ENCODE measurements around the gene CCDC12.

The CCDC12 gene

DNA sequence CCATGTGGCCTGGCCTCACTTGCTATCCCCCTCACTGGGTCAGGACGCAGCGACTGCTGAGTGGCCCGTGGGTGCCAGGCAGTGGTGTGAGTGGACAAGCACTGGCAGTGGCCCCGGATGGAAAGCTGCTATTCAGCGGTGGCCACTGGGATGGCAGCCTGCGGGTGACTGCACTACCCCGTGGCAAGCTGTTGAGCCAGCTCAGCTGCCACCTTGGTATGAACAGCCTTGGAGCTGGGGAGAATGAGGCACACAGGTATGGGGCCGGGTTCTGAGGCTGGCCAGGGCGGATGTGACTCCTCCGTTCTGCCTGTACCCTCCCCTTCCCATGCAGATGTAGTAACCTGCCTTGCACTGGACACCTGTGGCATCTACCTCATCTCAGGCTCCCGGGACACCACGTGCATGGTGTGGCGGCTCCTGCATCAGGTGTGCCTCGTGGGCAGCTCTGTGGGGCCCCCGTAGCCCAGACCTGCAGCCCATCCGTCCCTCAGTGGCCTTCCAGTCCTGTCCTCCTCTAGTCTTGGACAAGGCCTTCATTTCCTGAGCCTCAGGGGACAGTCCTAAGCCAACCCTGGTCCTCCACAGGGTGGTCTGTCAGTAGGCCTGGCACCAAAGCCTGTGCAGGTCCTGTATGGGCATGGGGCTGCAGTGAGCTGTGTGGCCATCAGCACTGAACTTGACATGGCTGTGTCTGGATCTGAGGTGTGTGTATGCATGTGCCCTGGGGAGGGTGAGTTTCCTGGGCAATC, 31.1 kb upstream of the CCDC12 start:
- DNase-seq (ENCODE audit: low spot score) = no peak

DNA sequence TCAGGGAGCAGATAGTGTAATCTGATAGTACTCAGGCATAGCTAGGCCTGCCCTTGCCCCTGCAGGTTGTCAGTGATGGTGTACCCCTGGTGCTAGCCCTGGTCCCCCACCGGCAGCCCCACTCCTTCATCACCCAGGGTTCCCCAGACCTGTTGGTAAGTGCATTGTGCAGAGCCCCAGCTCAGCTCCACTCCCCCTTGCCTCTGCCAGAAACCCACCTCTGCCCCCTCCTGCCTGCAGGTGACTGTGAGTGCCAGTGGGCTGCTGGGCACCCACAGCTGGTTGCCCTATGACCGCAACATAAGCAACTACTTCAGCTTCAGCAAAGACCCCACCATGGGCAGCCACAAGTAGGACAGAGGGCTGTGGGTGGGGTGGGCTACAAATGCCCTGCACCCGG, 30.5 kb upstream of the CCDC12 start:
- DNase-seq (ENCODE audit: low spot score) = no peak

DNA sequence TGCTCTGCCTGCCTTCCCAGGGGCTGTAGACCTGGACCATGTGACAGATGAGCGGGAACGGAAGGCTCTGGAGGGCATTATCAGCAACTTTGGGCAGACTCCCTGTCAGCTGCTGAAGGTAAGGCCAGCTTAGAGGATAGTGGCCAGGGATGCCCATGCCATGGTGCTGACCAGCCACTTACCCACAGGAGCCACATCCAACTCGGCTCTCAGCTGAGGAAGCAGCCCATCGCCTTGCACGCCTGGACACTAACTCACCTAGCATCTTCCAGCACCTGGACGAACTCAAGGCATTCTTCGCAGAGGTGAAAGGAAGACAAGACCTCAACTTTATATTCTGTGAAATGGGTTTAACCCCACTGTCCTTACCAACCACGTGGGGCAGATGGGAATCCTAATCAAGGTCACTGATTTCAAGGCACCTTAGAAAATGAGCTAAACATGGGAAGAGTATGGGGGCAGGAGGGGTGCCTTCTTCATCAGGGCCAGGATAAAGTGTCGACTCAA, 29.7 kb upstream of the CCDC12 start:
- no peak for DNase-seq (ENCODE audit: low spot score)

DNA sequence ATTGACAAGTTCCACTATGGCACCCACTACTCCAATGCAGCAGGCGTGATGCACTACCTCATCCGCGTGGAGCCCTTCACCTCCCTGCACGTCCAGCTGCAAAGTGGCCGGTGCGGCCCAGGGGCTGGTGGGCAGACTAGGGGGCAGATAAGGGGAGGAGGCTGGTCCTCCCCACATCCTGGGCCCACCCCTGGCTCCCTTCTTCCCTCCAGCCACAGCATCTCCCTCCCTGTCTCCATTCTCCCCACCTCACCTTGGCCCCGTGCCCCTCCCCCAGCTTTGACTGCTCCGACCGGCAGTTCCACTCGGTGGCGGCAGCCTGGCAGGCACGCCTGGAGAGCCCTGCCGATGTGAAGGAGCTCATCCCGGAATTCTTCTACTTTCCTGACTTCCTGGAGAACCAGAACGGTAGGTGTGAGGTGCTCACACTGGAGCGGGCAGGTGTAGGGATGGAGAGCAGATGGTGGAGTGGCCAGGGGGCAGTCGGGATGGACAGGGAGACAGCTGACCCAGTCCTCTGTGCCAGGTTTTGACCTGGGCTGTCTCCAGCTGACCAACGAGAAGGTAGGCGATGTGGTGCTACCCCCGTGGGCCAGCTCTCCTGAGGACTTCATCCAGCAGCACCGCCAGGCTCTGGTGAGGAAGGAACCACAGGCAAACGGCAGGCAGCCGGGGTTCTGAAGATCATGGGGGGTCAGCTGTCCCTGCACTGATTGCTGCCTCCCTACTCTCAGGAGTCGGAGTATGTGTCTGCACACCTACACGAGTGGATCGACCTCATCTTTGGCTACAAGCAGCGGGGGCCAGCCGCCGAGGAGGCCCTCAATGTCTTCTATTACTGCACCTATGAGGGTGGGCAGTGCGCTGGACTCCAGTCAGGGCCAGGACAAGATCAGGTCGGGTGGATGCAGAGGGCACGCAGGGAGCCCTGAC, 28.9 kb upstream of the CCDC12 start:
- DNase-seq (ENCODE audit: low spot score) = no peak

DNA sequence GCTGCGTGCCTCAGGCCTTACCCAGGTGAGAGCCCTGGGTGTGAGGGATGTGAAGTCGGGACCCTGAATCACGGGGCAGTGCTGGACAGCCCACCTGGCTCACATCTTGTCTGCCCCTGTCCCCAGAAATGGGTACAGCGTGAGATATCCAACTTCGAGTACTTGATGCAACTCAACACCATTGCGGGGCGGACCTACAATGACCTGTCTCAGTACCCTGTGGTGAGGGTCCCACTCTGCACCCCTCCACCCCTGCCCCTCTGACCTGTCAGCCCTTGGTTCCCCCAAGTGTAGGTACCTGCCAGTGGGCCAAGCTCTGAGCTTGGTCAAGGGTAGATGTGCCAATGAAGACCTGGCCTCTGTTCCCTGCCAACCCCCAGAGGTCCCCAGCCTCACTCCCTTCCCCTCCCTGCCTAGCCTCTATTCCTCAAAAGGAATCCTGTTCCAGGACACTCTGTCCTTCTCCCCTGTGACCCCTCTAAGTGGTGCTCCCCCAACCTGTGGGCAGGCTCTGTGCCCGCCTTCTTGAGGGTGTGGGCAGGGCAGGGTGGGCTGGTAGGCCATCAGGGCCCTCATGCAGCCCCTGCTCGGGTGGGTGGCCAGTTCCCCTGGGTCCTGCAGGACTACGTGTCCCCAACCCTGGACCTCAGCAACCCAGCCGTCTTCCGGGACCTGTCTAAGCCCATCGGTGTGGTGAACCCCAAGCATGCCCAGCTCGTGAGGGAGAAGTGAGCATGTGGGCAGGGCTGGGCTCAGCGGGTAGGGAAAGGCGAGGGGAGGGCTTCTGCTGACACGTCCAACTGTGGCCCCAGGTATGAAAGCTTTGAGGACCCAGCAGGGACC, 28.0 kb upstream of the CCDC12 start:
- no peak for DNase-seq (ENCODE audit: low spot score)

DNA sequence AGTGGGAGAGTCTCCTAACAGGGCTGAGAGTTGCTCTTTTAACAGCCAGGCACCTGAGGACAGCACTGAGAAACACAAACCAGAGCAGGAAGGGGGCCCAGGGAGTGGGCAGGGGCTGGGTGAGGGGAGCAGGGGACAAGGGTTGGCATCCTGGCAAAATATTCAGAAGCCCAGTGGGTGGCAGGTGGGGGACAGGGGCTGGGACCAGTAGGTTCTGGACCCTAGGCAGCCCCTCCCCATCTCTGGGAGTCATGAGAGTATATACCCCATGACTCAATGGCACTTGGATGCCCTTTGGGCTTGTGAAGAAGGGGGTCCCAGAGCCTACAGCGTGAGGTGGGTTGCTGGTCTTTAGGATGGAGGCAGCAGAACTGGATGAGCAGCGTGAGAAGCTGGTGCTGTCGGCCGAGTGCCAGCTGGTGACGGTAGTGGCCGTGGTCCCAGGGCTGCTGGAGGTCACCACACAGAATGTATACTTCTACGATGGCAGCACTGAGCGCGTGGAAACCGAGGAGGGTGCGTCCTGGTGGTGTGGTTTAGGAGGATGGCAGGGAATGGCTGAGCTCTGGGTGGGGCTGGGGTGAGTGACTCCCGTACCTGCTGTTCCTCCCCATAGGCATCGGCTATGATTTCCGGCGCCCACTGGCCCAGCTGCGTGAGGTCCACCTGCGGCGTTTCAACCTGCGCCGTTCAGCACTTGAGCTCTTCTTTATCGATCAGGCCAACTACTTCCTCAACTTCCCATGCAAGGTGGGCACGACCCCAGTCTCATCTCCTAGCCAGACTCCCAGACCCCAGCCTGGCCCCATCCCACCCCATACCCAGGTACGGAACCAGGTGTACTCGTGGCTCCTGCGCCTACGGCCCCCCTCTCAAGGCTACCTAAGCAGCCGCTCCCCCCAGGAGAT, 27.2 kb upstream of the CCDC12 start:
- no peak for DNase-seq (ENCODE audit: low spot score)

DNA sequence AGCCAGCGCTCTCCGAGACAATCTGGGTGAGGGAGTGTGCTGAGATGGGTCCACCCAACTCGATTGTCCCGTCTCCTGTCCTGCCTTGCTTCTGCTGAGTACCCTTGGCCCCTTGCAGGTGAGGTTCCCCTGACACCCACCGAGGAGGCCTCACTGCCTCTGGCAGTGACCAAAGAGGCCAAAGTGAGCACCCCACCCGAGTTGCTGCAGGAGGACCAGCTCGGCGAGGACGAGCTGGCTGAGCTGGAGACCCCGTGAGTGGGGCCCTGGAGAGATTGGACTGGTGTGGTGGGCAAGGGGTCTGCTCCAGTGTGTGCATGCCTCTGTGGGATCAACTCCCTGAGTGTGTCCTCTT, 26.5 kb upstream of the CCDC12 start:
- no peak for DNase-seq (ENCODE audit: low spot score)

DNA sequence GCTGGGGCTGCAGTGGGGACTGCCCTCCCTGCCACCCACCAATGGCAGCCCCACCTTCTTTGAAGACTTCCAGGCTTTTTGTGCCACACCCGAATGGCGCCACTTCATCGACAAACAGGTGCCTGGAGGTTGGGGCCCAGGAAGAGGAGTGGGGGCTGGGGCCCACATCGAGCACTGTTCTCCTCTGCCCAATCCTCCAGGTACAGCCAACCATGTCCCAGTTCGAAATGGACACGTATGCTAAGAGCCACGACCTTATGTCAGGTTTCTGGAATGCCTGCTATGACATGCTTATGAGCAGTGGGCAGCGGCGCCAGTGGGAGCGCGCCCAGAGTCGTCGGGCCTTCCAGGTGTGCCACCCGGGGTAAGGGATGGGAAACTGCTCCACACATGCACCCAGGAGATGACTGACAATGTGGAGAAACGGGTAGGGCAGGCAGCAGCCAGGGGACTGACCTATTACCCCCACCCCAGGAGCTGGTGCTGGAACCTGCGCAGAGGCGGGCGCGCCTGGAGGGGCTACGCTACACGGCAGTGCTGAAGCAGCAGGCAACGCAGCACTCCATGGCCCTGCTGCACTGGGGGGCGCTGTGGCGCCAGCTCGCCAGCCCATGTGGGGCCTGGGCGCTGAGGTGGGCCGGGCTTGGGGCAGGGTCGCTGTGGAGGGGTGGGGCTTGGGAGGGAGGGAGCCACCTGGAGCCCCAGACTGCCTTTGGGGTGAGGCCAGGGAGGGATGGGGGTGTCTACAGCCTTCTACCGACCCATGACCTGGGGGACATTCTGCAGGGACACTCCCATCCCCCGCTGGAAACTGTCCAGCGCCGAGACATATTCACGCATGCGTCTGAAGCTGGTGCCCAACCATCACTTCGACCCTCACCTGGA, 25.9 kb upstream of the CCDC12 start:
- no peak for DNase-seq (ENCODE audit: low spot score)

DNA sequence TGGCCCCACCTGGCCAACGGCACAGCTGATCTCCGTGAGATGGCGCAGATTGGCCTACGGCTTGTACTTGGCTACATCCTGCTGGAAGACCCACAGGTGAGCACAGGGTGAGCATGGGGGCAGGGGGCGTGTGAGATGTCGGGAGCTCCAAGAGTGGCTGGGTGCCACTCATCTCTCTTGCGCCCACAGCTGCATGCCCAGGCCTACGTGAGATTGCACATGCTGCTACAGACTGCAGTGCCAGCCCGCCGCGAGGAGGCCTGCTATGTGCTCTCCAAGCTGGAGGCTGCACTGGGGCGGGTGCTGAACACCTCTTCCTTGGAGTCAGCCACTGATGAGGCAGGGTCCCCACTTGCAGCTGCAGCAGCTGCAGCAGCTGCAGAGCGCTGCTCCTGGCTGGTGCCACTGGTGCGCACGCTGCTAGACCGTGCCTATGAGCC, 25.2 kb upstream of the CCDC12 start:
- DNase-seq (ENCODE audit: low spot score) = no peak

DNA sequence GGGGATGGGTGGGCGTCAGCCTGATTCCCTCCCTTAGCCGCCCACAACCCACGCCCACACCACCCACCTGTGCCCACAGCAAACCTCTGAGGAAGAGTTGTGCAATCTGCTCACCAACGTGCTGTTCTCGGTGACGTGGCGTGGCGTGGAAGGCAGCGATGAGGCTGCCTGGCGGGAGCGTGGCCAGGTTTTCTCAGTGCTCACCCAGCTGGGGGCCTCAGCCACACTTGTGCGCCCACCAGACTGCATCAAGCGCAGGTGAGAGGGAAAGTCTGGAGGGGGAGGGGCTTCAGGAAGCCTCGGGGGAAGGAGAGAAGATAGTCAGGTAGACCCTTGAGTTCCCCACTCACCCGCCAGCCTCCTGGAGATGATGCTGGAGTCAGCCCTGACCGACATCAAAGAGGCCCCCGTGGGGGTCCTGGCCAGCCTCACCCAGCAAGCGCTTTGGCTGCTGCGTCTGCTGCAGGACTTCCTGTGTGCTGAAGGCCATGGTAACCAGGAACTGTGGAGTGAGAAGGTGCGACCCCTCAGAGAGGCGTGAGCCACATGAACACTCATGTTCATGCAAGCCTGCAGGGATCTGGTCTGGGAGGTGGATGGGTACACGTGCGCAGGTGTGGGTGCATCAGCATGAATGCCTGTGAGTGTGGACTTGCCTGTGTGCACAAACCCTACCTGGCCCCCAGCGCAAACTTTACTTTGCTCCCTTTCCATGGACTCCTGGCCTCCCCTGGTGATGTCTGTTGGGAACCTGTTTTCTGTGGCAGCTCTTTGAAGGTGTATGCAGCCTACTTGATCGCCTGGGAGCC, 24.6 kb upstream of the CCDC12 start:
- DNase-seq (ENCODE audit: low spot score) = no peak

DNA sequence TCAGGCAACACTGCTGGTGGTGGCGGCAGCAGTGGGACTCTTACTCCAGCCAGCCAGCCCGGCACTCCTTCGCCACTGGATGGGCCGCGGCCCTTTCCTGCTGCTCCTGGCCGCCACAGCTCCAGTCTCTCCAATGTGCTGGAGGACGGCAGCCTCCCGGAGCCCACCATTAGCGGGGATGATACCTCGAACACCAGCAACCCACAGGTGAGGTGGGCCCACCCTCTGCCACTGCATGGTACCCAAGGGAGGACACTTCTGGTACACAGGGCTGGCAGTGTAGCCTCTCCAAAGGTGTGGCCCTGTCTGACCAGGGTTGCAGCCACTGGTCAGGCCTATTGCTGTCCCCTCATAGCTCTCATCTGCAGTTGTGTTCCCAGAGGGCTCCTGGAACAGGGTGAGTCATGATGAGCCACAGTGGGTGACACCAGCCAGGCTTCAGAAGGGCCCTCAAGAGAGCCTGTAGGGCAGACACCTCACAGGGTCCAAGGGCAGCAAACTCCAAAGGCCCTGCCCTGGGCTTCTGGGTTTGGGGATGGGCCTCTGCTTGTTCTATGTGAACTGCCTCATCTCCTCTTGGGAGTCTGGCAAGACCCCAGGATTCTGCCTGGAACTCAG, 23.8 kb upstream of the CCDC12 start:
- DNase-seq (ENCODE audit: low spot score) = no peak

DNA sequence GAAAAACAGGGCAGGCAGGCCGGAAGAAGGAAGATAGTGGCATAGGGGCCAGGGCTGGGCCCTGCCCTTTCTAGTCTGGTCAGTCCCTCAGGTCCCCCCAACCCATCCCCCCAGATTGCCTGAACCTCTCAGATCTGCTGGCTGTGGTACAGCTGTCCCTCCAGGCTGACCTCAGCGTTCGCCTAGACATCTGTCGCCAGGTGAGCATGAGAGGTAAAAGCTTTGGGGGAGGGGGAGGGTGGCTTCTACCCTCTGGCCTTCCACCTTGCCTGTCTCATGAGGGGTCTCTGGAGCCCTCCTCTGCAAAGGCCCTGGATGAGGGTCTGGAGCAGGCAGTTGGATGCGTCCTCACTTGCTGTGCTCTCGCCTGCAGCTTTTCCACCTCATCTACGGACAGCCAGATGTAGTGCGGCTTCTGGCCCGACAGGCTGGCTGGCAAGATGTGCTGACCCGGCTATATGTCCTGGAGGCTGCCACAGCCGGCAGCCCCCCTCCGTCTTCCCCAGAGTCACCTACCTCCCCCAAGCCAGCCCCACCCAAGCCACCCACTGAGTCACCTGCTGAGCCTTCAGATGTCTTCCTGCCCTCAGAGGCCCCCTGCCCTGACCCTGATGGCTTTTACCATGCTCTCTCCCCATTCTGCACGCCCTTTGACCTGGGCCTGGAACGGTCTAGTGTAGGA, 23.1 kb upstream of the CCDC12 start:
- DNase-seq (ENCODE audit: low spot score) = no peak

DNA sequence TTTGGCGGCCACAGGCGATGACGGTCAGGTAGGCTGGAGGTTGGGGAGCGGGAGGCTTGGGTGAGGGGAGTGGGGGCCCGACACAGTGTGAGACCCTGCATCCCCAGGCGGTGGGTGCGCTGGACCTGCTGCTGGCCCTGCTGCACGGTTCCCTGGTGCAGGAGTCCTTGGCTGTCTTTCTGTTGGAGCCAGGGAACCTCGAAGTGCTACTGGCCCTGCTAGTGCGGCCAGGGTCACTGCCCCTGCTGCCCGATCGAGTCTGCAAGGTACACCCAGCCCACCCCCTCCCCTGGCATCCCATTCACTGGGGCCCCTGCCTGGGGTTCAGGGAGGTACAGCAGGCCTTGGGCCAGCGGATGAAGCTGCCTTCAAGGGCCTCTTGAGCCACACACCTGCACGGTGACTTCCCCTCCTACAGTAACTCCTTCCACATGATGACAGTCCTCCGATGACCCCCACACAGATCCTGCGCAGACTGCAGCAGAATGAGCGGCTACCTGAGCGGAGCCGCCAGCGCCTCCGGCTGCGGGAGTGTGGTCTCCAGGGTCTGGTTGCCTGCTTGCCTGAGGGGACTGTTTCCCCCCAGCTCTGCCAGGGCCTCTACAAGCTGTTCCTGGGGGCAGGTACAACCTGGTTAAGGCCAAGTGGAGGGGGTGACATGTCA, 22.4 kb upstream of the CCDC12 start:
- no peak for DNase-seq (ENCODE audit: low spot score)

DNA sequence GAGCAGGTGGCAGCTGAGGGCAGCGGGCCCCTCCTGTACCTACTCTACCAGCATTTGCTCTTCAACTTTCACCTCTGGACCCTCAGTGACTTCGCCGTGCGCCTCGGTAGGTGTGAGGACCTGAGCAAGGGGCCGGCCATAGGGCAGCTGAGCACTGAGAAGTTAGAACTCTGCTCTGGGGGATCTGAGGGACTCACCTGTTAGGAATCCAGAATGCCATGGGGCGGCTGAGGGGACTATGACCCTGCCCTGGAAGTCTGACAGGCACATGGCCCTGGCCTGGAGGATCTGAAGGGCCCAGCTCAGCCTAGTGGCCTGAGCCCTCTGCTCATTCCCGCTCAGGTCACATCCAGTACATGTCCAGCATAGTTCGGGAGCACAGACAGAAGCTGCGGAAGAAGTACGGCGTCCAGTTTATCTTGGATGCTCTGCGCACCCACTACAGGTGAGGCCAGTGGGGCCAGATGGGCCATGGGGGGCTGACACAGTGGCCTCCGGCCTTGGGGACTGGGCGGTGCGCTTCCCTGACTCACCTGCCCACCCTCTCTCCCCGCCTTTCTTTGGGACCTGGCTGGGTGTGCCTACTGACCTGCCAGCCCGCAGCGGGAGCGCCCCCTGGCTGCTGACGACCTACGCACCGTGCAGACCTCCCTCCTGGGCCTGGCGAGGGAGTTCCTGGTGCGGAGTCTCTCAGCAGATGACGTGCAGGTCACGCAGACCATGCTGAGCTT, 21.7 kb upstream of the CCDC12 start:
- no peak for DNase-seq (ENCODE audit: low spot score)

DNA sequence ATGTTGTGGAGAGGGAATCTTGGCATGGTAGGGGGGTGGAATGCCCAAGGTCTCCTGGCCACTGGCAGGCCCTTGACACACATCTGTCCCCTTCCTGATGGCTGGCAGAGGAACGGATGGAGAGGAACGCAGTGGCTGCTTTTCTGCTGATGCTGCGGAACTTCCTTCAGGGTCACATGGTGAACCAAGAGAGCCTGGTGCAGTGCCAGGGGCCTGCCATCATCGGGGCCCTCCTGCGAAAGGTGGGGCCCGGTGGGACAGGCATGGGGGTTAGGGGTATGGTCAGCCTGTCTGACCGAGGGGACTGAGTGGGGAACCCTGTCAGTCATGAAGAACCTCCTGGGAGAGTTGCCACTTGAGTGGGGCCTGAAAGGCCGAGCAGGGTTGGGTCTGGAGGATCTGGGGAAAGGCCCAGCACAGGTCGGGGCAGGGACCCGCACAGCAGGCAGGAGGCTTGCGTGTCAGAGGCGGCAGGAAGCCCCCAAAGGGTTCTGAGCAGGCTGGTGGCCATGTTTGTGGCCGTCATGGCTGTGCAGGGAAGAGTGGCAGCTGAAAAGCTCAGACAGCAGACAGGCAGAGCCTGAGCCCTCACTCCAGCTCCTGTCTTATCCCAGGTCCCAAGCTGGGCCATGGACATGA, 21.0 kb upstream of the CCDC12 start:
- DNase-seq (ENCODE audit: low spot score) = no peak

DNA sequence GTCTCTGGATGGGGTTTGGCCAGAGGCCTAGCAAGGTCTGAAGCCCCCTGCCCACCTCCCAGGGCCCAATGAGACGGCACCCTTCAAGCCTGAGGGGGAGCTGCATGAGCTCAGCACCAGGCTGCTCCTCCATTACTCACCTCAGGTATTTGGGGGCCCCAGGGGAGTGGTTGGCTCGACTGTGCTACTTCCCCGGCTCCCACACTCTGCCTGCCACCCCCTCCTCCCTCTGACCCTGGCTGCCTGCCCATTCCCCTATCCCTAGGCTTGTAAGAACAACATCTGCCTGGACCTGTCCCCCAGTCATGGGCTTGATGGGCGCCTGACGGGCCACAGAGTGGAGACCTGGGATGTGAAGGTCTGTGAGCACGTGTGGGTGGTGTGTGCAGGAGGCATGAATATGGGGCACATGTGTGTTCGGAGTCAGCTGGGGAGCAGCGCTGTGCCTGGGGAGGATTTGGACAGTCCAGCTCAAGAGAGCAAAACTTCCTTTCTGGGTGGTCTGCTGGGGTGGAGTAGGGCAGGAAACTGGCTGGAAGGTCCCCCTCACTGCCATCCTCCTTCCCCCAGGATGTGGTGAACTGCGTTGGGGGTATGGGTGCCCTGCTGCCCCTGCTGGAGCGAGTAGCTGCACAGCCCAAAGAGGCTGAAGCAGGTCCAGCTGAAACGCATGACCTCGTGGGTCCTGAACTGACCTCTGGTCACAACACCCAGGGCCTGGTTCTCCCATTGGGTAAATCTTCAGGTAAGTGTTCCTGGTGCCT, 20.3 kb upstream of the CCDC12 start:
- DNase-seq (ENCODE audit: low spot score) = no peak
